Measurements from ENCODE around the gene WHRN.

The WHRN gene

GRCh38 chr9:114489928-114490327, 15.3 kb downstream of the WHRN start:
- no peak for DNase-seq

- DNase-seq, result no peak
Observed at GRCh38 chr9:114488398-114489129, 16.7 kb downstream of the WHRN start.

GRCh38 chr9:114487607-114488300, 17.5 kb downstream of the WHRN start:
- DNase-seq, result peak; percentile 46 to 64

- DNase-seq, result no peak
Observed at GRCh38 chr9:114486205-114486963, 18.9 kb downstream of the WHRN start.

- no peak for DNase-seq
Observed at GRCh38 chr9:114484854-114485443, 20.3 kb downstream of the WHRN start.

GRCh38 chr9:114484215-114484853, 20.9 kb downstream of the WHRN start:
- DNase-seq, result no peak

GRCh38 chr9:114483499-114483898, 21.8 kb downstream of the WHRN start:
- no peak for DNase-seq

- no peak for DNase-seq
Observed at GRCh38 chr9:114482593-114482992, 22.7 kb downstream of the WHRN start.

GRCh38 chr9:114481789-114482188, 23.5 kb downstream of the WHRN start:
- DNase-seq, result no peak

- no peak for DNase-seq
Observed at GRCh38 chr9:114480746-114481435, 24.4 kb downstream of the WHRN start.

GRCh38 chr9:114478871-114479270, 26.4 kb downstream of the WHRN start:
- no peak for DNase-seq

- DNase-seq, result no peak
Observed at GRCh38 chr9:114478459-114478858, 26.8 kb downstream of the WHRN start.

- DNase-seq, result no peak
Observed at GRCh38 chr9:114477642-114478041, 27.6 kb downstream of the WHRN start.

- no peak for DNase-seq
Observed at GRCh38 chr9:114476891-114477469, 28.3 kb downstream of the WHRN start.

GRCh38 chr9:114475412-114476135, 29.7 kb downstream of the WHRN start:
- DNase-seq, result no peak

- no peak for DNase-seq
Observed at GRCh38 chr9:114474425-114474824, 30.8 kb downstream of the WHRN start.

- DNase-seq, result no peak
Observed at GRCh38 chr9:114473447-114473801, 31.8 kb downstream of the WHRN start.

GRCh38 chr9:114472765-114473446, 32.4 kb downstream of the WHRN start:
- DNase-seq, result no peak

GRCh38 chr9:114471157-114471556, 34.1 kb downstream of the WHRN start:
- no peak for DNase-seq

- no peak for DNase-seq
Observed at GRCh38 chr9:114470581-114470980, 34.7 kb downstream of the WHRN start.

GRCh38 chr9:114470121-114470520, 35.2 kb downstream of the WHRN start:
- no peak for DNase-seq
